Measurements from ENCODE around the gene PSMD12. TPM values are rescaled to one million over a fixed set of nuclear protein-coding genes. Genes with fewer than 3 reads are reported as not detected.

The PSMD12 gene
- total and polyA plus RNA-seq, 2 donors (not counting 3 experiments of a cell fraction or from before 2014, with no cell fraction given), result 14.1 to 73.0 TPM

DNA sequence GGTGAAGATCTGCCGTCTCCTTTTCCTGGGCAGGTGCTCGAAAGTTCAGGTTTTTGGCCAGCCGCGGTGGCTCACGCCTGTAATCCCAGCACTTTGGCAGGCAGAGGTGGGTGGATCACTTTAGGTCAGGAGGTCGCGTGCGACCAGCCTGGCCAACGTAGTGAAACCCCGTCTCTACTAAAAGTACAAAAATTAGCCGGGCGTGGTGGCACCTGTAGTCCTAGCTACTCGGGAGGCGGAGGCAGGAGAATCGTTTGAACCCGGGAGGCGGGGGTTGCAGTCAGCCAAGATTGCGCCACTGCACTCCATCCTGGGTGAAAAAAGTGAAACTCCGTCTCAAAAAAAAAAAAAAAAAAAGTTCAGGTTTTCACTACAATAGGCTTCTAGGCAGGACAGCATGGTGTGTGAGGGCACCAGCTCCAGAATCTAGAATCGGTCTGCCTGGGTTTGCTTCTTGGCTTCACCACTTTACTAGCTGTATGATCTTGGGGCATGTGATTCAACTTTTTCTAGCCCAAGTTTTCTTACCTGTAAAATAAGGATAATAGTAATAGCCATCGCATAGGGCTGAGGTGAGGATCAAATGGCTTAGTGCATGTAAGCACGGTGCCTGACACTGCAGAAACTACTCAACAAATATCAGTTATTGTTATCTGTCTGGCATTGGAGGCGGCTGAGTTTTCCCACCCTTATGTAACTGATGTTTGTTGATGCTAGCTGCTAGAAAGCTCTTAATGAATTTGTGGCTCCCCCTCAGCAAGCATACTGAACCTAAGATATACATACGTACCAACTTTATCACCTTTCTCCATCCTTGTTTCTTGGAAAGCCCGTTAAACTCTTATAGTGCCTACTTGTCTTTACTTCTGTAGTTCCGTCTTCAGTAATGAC, 1.3 kb downstream of the PSMD12 start:
- dilution Hi-C loops (cut with MboI; ENCODE audit: extremely low pct_ligation_motif_present, low sequenced_read_pairs), result no loop called here
- CTCF ChIA-PET, result interaction anchor here (1.8 to 2.2 kb wide), 3 partner anchors 10 to 110 kb away, joined by 6 to 16 read pairs (median 10); no protein-coding TSS in a partner anchor

More for the DNA sequence above, 1.3 kb downstream of the PSMD12 start:
- intact Hi-C loops (cut with micrococcal nuclease), result loop anchor here (5.0 kb wide), 1 partner anchor 118 kb away; the partner anchor contains the start of gene HELZ
- no peaks in the 10 kb centered on the region for H3K9me1 ChIP-seq (replicated peaks; ENCODE audit: control insufficient read depth, extremely low read depth, insufficient read depth, low read length)
- no peaks in the 10 kb centered on the region for H3K36me3 ChIP-seq (ENCODE audit: control insufficient read depth in 2 of 2, extremely low read depth in 1 of 2, insufficient read depth in 2 of 2, low read length in 2 of 2)
- DNase-seq (ENCODE audit: low read depth, low spot score) (no peak), FAIRE-seq (no peak)
- H3K9ac ChIP-seq (replicated peaks; ENCODE audit: extremely low read depth, insufficient read depth, low read length), result peak overlapping the region; percentile 96
- POLR2A ChIA-PET, result interaction anchor here (0.6 kb wide), 1 partner anchor 10 kb away, joined by 8 read pairs; no protein-coding TSS in a partner anchor
- H3K27me3 ChIP-seq (ENCODE audit: control insufficient read depth in 2 of 2, insufficient read depth in 2 of 2, low read length in 2 of 2), result no peaks in the 10 kb centered on the region
- H3K4me1 ChIP-seq (ENCODE audit: control insufficient read depth, extremely low read depth, insufficient read depth, low read length), result peaks cover 14% of the 10 kb centered on the region
- H3K4me3 ChIP-seq (replicated peaks in 1 of 3; ENCODE audit: insufficient read depth in 1 of 3, low read depth in 1 of 3, low read length in 3 of 3), result peak overlapping the region; percentile 60 to 93 (median 64)
- H3K27ac ChIP-seq (ENCODE audit: insufficient read depth, low read depth, low read length), result peak overlapping the region; percentile 80
- no TSS peak for BruUV-seq (replicated peaks)
- peak overlapping the region; percentile 85 for H3K4me2 ChIP-seq (ENCODE audit: insufficient read depth, low read length)
- H3K9me3 ChIP-seq (replicated peaks; ENCODE audit: control insufficient read depth, insufficient read depth, low read length), result no peaks in the 10 kb centered on the region
- no peak overlapping the region for H2AFZ ChIP-seq (ENCODE audit: low read depth, low read length)
- no peak for TF ChIP-seq MAX (IDR thresholded peaks at IDR 0.05; ENCODE audit: insufficient read depth, insufficient read length)
- TF ChIP-seq POLR2A (IDR thresholded peaks at IDR 0.05; ENCODE audit: low read depth, low read length), result no peak
- TF ChIP-seq GATA2 (IDR thresholded peaks at IDR 0.05; ENCODE audit: insufficient read depth, insufficient read length, low read depth, low read length), result no peak
- TF ChIP-seq FOS (IDR thresholded peaks at IDR 0.05; ENCODE audit: borderline replicate concordance, insufficient read depth, low read length), result no peak
- no peak for TF ChIP-seq CTCF (IDR thresholded peaks at IDR 0.05; ENCODE audit: extremely low read depth in 1 of 2, insufficient read depth in 1 of 2, low read depth in 1 of 2, low read length in 2 of 2)
- TF ChIP-seq EZH2 (IDR thresholded peaks at IDR 0.05; ENCODE audit: borderline replicate concordance, low read depth, low read length, severe bottlenecking), result no peak
- TF ChIP-seq MYC (IDR thresholded peaks at IDR 0.05; ENCODE audit: low read depth, low read length), result no peak
- TF ChIP-seq JUN (IDR thresholded peaks at IDR 0.05; ENCODE audit: borderline replicate concordance, insufficient read depth, insufficient read length, low read depth), result no peak
- no peak for TF ChIP-seq POLR2AphosphoS5 (IDR thresholded peaks at IDR 0.05; ENCODE audit: insufficient read depth, low read depth, low read length)
- no peaks in the 10 kb centered on the region for H4K20me1 ChIP-seq (replicated peaks; ENCODE audit: control insufficient read depth, extremely low read depth, insufficient read depth, low read length)
- peaks cover 63% of the 10 kb centered on the region for H3K79me2 ChIP-seq (ENCODE audit: control insufficient read depth, insufficient read depth, low read length)
